ENCODE measurements around the gene NXF2.
"Not testable (repeated sequence)": the region's sequence is repeated elsewhere in the genome, so short reads cannot be mapped to it uniquely, and the experiment has no call there.

NXF2 gene, protein sequence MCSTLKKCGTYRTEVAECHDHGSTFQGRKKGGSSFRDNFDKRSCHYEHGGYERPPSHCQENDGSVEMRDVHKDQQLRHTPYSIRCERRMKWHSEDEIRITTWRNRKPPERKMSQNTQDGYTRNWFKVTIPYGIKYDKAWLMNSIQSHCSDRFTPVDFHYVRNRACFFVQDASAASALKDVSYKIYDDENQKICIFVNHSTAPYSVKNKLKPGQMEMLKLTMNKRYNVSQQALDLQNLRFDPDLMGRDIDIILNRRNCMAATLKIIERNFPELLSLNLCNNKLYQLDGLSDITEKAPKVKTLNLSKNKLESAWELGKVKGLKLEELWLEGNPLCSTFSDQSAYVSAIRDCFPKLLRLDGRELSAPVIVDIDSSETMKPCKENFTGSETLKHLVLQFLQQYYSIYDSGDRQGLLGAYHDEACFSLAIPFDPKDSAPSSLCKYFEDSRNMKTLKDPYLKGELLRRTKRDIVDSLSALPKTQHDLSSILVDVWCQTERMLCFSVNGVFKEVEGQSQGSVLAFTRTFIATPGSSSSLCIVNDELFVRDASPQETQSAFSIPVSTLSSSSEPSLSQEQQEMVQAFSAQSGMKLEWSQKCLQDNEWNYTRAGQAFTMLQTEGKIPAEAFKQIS

DNA sequence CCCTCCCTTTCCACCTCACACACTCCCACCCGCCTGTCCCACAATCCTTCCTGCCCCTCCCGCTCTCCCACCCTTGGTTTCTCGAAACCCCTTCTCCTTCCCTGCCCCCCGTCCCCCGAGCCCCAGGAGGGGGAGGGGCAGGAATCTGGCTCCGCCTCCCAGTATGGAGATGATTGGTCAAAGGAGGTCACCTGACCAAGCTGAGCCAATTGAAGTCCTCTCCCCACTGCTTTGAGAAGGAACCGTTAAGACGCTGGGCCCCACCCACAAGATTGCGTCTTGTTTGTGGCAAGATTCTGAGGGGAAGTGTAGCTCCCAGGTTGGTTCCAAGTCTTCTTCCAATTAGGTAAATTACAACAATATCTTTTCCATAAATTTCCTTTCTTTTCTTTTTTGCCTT is at the start of gene NXF2:
NXF2 (plus strand) TSS at position 275 of the 400 bp plus-strand sequence. CDS start 59,912 bp downstream, outside the sequence.
- DNase-seq = not testable (repeated sequence)

DNA sequence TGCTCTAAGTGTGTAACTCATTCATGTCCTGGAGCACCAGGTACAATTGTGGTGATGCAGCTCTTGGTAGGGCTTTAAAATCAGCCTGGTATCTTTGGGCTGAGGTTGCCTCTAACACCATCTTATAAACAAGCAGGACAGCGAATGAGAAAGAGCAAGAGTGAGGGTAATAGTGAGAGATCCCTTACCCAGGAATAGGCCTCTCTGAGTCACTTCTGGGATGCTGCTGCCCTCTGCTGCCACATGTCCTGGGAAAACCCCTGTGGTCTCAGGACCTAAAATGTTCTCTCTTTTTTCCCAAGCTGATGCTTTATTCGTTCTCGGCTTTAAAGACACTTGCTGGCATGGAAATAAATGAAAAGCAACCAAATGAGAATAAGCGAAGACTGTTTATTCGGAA is 39.0 kb upstream of the NXF2 start:
- not testable (repeated sequence) for DNase-seq

DNA sequence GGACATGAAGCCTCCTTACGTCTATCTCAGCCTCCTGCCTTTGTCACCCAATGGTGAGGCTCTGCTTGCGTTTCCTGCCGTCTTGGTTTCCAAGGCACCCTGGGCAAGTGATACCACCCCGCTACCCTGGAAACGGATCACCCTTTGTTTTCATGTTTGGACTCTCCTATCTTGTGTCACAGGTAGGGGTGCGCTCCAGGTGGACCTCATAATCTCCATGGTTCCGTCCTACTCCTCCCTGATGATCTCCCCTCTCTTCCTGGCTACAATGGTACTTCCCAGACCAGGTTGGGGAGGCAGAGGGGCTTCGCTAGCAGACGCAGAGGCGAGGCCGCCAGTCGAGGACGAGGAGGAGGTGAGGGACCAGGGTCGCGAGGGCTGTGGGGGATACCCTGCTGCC is 32.0 kb upstream of the NXF2 start, which contains the start of gene TCP11X1:
TCP11X1 (plus strand) TSS at position 316 of the 400 bp plus-strand sequence.
- not testable (repeated sequence) for DNase-seq

DNA sequence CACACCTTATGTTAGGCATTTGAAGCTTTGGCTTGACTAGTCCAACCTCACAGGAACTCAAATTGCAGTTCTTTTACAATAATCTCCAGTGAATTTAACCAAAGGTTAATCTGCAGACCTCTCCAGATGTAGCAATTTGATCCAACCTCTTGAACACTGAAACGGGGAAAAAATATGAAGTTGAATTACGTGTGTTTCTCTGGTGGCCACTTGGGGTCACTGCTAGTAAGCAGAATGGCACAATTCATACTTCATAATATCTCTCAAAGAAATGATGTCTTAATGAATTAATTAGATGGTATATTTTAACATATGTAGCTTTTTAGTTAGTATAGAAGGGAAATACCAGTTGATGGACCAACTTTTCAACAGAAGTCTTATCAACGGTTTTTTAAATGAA is 30.5 kb upstream of the NXF2 start:
- DNase-seq = not testable (repeated sequence)

DNA sequence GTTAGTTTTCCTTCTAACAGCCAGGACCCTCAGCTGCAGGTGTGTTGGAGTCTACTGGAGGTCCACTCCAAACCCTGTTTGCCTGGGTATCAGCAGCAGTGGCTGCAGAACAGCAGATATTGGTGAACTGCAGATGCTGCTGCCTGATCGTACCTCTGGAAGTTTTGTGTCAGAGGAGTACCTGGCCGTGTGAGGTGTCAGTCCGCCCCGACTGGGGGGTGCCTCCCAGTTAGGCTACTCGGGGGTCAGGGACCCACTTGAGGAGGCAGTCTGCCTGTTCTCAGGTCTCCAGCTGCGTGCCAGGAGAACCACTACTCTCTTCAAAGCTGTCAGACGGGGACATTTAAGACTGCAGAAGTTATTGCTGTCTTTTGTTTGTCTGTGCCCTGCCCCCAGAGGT is 11.3 kb upstream of the NXF2 start:
- not testable (repeated sequence) for DNase-seq

DNA sequence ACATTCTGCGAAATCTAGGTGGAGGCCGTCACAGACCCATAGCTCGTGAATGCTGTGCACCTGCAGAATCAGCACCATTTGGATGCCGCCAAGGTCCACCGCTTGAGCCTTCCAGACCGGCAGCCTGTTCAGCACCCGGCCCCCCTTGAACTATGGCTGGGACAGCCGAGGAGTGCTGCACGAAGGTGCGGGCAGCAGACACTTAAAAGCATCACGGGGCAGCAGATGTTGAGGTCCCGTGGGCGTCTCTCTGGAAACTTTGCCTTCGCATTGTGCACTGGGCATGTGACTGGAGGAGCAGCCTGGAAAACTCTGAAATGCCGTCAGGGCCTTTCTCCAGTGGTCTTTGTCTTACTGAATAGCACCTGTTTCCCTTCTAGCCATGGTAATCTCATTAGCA is 6.7 kb upstream of the NXF2 start:
- DNase-seq = not testable (repeated sequence)

DNA sequence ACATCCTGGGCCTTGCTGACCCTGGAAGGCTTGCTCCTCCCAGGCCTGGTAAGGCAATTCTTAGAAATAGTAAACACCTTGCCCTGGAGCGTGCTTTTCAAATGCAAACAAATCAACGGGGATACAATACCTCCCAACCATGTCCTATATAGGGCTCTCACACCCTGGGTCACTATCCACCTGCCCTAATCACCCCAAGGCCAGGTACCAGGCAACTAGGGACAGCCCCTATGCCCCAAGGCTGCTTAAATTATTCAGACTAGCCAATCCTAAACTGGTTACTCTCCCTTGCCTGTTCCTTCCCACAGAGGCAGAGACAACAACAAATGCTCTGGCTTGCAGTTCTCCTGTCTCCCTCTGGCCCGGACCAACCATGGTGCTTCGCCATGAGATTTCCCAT is 25.3 kb downstream of the NXF2 start:
- DNase-seq = not testable (repeated sequence)

DNA sequence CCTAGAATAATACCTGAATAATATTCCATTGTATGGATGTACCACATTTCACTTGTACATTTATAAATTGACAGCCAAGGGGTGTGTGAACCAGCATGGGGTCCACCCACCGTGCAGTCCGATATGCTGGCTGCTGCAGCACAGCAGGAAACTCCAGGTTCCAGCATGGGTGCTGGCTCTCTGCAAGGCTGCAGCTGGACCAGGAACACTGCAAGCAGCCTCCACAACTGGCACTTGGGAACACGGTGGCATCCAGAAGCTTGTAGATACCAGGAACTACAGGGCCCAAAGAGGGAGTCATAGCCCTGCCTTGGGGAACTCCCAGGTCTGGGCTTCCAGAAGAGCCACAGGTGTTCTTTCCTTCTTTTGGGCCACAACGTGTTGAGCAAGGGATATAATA is 91.2 kb downstream of the NXF2 start:
- DNase-seq = no peak

DNA sequence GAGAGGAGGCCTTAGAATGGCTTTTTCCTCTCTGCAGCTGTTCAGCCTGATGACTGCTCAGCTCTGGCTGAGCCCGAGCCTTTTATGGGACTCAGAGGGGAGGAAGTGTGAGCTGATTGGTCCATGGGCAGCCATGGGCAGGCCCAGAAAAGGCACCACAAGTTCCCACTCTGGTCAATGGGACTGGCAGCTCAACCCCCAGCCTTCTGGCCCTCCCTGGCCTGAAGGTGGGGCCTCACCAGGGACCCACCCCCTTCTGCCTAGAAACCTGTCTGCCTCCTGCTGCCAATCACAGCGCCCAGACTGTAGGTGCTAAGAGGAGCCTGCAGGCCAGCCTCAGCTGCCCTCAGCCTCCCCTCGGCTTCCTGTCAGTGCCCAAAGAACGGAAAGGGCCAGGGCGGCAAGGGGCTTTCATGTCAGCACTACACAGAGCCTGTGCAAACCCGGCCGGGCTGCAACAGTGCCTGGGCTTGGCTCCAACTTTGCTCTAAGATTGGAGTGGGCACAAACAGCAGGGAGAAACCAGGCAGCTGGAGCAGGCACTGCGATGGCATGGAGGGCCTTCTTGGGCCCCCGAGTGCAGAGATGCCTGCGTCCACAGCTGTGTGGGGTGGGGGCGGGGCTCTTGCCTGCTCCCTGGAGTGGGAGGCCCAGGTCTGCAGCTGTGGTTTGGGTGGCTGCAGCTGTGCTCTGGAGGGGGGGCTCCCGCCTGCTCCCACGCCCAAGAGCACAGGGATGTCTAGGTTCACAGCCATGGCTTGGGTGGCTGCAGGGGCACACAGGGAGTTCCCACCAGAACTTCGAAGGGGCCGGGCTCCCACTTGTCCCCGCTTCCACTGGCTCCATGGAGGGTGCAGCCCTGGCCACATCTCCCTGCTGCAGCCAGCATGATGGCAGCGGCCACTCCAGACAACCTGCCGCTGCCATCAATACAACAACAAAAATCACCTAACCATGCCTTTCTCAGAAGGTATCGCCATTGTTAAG is 92.6 kb downstream of the NXF2 start:
- DNase-seq = peak; percentile 5

DNA sequence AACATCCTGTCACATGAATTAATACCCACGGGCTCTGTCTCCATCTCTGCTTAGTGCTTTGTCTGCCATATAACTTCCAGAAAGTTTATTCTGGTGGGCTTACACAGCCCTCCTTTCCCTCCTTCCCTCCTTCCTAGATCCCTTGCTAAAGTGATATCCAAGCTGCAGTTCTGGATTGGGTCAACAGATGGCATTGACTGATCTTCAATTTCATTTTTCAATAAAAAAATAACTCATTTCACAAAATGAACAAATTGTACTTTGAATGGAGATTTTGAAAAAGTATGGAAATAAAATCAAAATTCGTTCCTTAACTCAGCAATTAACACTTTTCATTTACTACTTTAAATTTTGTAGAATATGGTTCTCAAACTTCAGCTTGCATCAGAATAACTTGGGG is 94.9 kb downstream of the NXF2 start:
- no peak for DNase-seq

DNA sequence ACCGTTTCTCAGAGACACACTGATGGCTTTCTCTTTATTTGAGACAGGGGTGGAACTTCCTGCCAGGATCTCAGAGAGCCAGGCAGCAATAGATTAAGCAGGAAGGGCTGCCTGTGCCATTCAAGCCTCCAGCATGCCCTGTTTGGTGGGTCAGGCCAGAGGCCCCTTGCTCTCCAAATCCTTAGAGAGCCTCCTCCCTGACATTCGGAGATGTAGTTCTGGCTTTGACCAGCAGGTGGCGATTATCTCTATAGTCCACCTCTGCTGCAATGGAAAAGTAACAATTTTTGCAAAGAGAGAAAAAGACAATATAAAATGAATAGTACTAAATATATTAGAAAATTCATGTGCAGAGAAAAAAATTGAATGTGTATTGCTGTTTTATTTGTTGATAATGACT is 98.9 kb downstream of the NXF2 start:
- peak; percentile 42 for DNase-seq
